Measurements from ENCODE around the gene SYTL2. TPM values are rescaled to one million over a fixed set of nuclear protein-coding genes. Genes with fewer than 3 reads are reported as not detected.
"Not testable (repeated sequence)": the region's sequence is repeated elsewhere in the genome, so short reads cannot be mapped to it uniquely, and the experiment has no call there.

The SYTL2 gene
- total RNA-seq, 1 donor from 2014 or later: 4.7 TPM

GRCh38 chr11:85663080-85663752 is 147.7 kb downstream of the SYTL2 start:
- Mint-ChIP-seq H3K27ac (peak overlapping the region; percentile 98), H3K36me3 (ENCODE audit: insufficient read depth) (peaks cover 20% of the 10 kb centered on the region), H3K4me3 (ENCODE audit: low read depth) (peak overlapping the region; percentile 100), H3K4me1 (ENCODE audit: low read depth) (peaks cover 31% of the 10 kb centered on the region), H3K9me3 (ENCODE audit: low read depth) (no peaks in the 10 kb centered on the region), H3K27me3 (no peaks in the 10 kb centered on the region)
- TF ChIP-seq CTCF (IDR thresholded peaks at IDR 0.05; ENCODE audit: unreplicated experiment): no peak
- no peak for DNase-seq (ENCODE audit: low spot score, unreplicated experiment)

- TF ChIP-seq CTCF (IDR thresholded peaks at IDR 0.05; ENCODE audit: unreplicated experiment): no peak
- DNase-seq (ENCODE audit: low spot score, unreplicated experiment): no peak
- peak overlapping the region; percentile 64 for H3K4me3 Mint-ChIP-seq (ENCODE audit: low read depth)
- no peaks in the 10 kb centered on the region for H3K9me3 Mint-ChIP-seq (ENCODE audit: low read depth)
- no peaks in the 10 kb centered on the region for H3K27me3 Mint-ChIP-seq
- H3K4me1 Mint-ChIP-seq (ENCODE audit: low read depth): peaks cover 31% of the 10 kb centered on the region
- peaks cover 20% of the 10 kb centered on the region for H3K36me3 Mint-ChIP-seq (ENCODE audit: insufficient read depth)
- no peak overlapping the region for H3K27ac Mint-ChIP-seq
These were observed 148.8 kb downstream of the SYTL2 start for GRCh38 chr11:85661972-85662664.

GRCh38 chr11:85658180-85658579 is 152.8 kb downstream of the SYTL2 start:
- peaks cover 24% of the 10 kb centered on the region for H3K4me1 Mint-ChIP-seq (ENCODE audit: low read depth)
- H3K4me3 Mint-ChIP-seq (ENCODE audit: low read depth): no peak overlapping the region
- no peak overlapping the region for H3K27ac Mint-ChIP-seq
- no peak for DNase-seq (ENCODE audit: low spot score, unreplicated experiment)
- H3K27me3 Mint-ChIP-seq: no peaks in the 10 kb centered on the region
- peaks cover 17% of the 10 kb centered on the region for H3K36me3 Mint-ChIP-seq (ENCODE audit: insufficient read depth)
- no peaks in the 10 kb centered on the region for H3K9me3 Mint-ChIP-seq (ENCODE audit: low read depth)
- TF ChIP-seq CTCF (IDR thresholded peaks at IDR 0.05; ENCODE audit: unreplicated experiment): no peak

GRCh38 chr11:85656777-85657176 is 154.2 kb downstream of the SYTL2 start:
- Mint-ChIP-seq H3K27ac (no peak overlapping the region), H3K4me3 (ENCODE audit: low read depth) (no peak overlapping the region), H3K36me3 (ENCODE audit: insufficient read depth) (peaks cover 17% of the 10 kb centered on the region), H3K9me3 (ENCODE audit: low read depth) (no peaks in the 10 kb centered on the region), H3K27me3 (no peaks in the 10 kb centered on the region), H3K4me1 (ENCODE audit: low read depth) (peaks cover 16% of the 10 kb centered on the region)
- no peak for DNase-seq (ENCODE audit: low spot score, unreplicated experiment)
- TF ChIP-seq CTCF (IDR thresholded peaks at IDR 0.05; ENCODE audit: unreplicated experiment): no peak

- not testable (repeated sequence) for H3K9me3 Mint-ChIP-seq (ENCODE audit: low read depth); H3K27ac Mint-ChIP-seq; H3K4me3 Mint-ChIP-seq (ENCODE audit: low read depth); H3K27me3 Mint-ChIP-seq; H3K36me3 Mint-ChIP-seq (ENCODE audit: insufficient read depth); H3K4me1 Mint-ChIP-seq (ENCODE audit: low read depth); DNase-seq (ENCODE audit: low spot score, unreplicated experiment)
These were observed 156.6 kb downstream of the SYTL2 start for GRCh38 chr11:85654343-85654742.

Data from progenitor cell of endocrine pancreas (in vitro differentiated cells).